ENCODE measurements around the gene HELZ.

The HELZ gene

DNA sequence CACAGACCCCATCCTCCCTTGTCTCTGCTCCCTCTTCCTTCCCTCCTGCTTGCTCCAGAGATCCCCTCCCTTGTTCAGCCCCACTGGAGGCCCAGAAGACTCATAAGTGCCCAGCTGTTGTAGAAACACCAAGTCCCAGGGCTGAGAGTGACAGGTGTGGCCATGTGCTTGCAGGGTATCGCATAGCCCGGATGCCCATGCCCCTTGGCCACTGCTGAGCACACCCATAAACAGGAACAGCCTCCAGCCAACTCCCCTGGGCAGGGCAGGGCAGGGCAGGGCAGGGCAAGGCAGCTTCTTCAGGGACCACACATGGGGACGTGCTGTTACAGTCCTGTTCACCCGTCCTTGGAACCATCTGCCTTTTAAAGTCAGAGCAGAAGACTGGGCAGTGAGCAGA, 198.6 kb downstream of the HELZ start:
- Histone ChIP-seq H3K27ac (ENCODE audit: low read depth, low read length, poor library complexity, severe bottlenecking) (no peak overlapping the region), H3K27me3 (ENCODE audit: insufficient read depth, low read length) (peaks cover 17% of the 10 kb centered on the region), H3F3A (ENCODE audit: insufficient read depth, low read length) (no peaks in the 10 kb centered on the region), H4K20me1 (ENCODE audit: insufficient read depth, low read length) (no peaks in the 10 kb centered on the region), H3K4me2 (ENCODE audit: low read length) (no peak overlapping the region), H2AFZ (ENCODE audit: low read length) (no peak overlapping the region), H3K9me3 (ENCODE audit: low read length) (peaks cover 13% of the 10 kb centered on the region; the same call in 1 of the 2 replicates), H3K36me3 (ENCODE audit: insufficient read depth, low read length) (no peaks in the 10 kb centered on the region; the same call in 1 of the 2 replicates), H3K79me2 (ENCODE audit: insufficient read depth, low read length) (no peaks in the 10 kb centered on the region), H3K4me1 (ENCODE audit: insufficient read depth, low read length, severe bottlenecking) (no peaks in the 10 kb centered on the region), H3K9ac (ENCODE audit: low read length) (no peak overlapping the region), H3K4me3 (ENCODE audit: low read depth, low read length, poor library complexity, severe bottlenecking) (no peak overlapping the region), H3K9me2 (ENCODE audit: low read depth, low read length) (no peaks in the 10 kb centered on the region)
- no peak for TF ChIP-seq EZH2 (IDR thresholded peaks at IDR 0.05; ENCODE audit: borderline replicate concordance, low read length)
- TF ChIP-seq, protein P1, sequence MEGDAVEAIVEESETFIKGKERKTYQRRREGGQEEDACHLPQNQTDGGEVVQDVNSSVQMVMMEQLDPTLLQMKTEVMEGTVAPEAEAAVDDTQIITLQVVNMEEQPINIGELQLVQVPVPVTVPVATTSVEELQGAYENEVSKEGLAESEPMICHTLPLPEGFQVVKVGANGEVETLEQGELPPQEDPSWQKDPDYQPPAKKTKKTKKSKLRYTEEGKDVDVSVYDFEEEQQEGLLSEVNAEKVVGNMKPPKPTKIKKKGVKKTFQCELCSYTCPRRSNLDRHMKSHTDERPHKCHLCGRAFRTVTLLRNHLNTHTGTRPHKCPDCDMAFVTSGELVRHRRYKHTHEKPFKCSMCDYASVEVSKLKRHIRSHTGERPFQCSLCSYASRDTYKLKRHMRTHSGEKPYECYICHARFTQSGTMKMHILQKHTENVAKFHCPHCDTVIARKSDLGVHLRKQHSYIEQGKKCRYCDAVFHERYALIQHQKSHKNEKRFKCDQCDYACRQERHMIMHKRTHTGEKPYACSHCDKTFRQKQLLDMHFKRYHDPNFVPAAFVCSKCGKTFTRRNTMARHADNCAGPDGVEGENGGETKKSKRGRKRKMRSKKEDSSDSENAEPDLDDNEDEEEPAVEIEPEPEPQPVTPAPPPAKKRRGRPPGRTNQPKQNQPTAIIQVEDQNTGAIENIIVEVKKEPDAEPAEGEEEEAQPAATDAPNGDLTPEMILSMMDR (IDR thresholded peaks at IDR 0.05; ENCODE audit: low read length), result no peak

DNA sequence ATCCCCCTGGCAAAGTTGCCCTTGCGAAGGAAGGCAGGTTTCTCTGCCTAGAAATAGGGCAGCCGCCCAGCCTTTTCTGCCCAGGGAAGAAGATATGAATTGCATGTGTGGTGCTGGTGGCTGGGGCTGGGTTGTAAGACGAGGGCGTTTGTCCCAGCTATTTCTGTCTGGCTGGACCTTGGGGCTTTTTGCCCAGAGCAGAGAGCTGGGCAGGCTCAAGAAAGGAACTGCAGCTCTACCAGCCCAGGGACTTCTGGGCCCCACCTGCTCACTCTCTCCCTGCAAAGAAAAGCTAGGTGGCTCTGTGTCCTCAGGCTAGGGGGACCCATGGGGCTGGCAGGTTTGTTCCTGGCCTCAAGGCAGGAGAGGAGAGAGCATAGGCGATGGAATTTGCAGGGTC, 200.1 kb downstream of the HELZ start:
- Histone ChIP-seq H3K79me2 (ENCODE audit: insufficient read depth, low read length) (no peaks in the 10 kb centered on the region), H3K4me1 (ENCODE audit: insufficient read depth, low read length, severe bottlenecking) (no peaks in the 10 kb centered on the region), H3K36me3 (ENCODE audit: insufficient read depth, low read length) (no peaks in the 10 kb centered on the region; the same call in 1 of the 2 replicates), H3K9me2 (ENCODE audit: low read depth, low read length) (no peaks in the 10 kb centered on the region), H3K9ac (ENCODE audit: low read length) (no peak overlapping the region), H3F3A (ENCODE audit: insufficient read depth, low read length) (no peaks in the 10 kb centered on the region), H3K4me2 (ENCODE audit: low read length) (no peak overlapping the region), H2AFZ (ENCODE audit: low read length) (no peak overlapping the region), H3K9me3 (ENCODE audit: low read length) (peaks cover 13% of the 10 kb centered on the region; the same call in 1 of the 2 replicates), H4K20me1 (ENCODE audit: insufficient read depth, low read length) (no peaks in the 10 kb centered on the region), H3K27ac (ENCODE audit: low read depth, low read length, poor library complexity, severe bottlenecking) (no peak overlapping the region), H3K27me3 (ENCODE audit: insufficient read depth, low read length) (peaks cover 14% of the 10 kb centered on the region), H3K4me3 (ENCODE audit: low read depth, low read length, poor library complexity, severe bottlenecking) (no peak overlapping the region)
- TF ChIP-seq EZH2 (IDR thresholded peaks at IDR 0.05; ENCODE audit: borderline replicate concordance, low read length), result no peak
- TF ChIP-seq, protein P1 (IDR thresholded peaks at IDR 0.05; ENCODE audit: low read length), result no peak

GRCh38 chr17:67044016-67044772, 200.8 kb downstream of the HELZ start, which contains the start of gene CACNG1:
Gene CACNG1 (plus strand): TSS chr17:67044554. CDS start chr17:67044661, 107 bp downstream.
- Histone ChIP-seq H3K4me2 (ENCODE audit: low read length) (no peak within 1 kb of the TSS), H4K20me1 (ENCODE audit: insufficient read depth, low read length) (no peaks in the 10 kb centered on the region), H3K4me3 (ENCODE audit: low read depth, low read length, poor library complexity, severe bottlenecking) (no peak within 1 kb of the TSS), H3F3A (ENCODE audit: insufficient read depth, low read length) (no peaks in the 10 kb centered on the region), H3K79me2 (ENCODE audit: insufficient read depth, low read length) (no peaks in the 10 kb centered on the region), H3K27me3 (ENCODE audit: insufficient read depth, low read length) (peaks cover 7% of the 10 kb centered on the region), H2AFZ (ENCODE audit: low read length) (no peak within 1 kb of the TSS), H3K9me2 (ENCODE audit: low read depth, low read length) (no peaks in the 10 kb centered on the region), H3K36me3 (ENCODE audit: insufficient read depth, low read length) (no peaks in the 10 kb centered on the region; the same call in 1 of the 2 replicates), H3K9me3 (ENCODE audit: low read length) (peaks cover 13% of the 10 kb centered on the region; the same call in 1 of the 2 replicates), H3K27ac (ENCODE audit: low read depth, low read length, poor library complexity, severe bottlenecking) (no peak within 1 kb of the TSS), H3K4me1 (ENCODE audit: insufficient read depth, low read length, severe bottlenecking) (no peaks in the 10 kb centered on the region), H3K9ac (ENCODE audit: low read length) (no peak within 1 kb of the TSS)
- no peak for TF ChIP-seq EZH2 (IDR thresholded peaks at IDR 0.05; ENCODE audit: borderline replicate concordance, low read length)
- TF ChIP-seq, protein P1 (IDR thresholded peaks at IDR 0.05; ENCODE audit: low read length), result no peak

All from OCI-LY1 (cell line).